G401.6 (cell line): ENCODE results near the gene LFNG.

Source experiments
- FAIRE-seq: peaks from 2 replicates; lab custom pipeline; 2012; peaks lifted over from hg19 to GRCh38; lab: Jason Lieb, UNC

Gene LFNG

DNA sequence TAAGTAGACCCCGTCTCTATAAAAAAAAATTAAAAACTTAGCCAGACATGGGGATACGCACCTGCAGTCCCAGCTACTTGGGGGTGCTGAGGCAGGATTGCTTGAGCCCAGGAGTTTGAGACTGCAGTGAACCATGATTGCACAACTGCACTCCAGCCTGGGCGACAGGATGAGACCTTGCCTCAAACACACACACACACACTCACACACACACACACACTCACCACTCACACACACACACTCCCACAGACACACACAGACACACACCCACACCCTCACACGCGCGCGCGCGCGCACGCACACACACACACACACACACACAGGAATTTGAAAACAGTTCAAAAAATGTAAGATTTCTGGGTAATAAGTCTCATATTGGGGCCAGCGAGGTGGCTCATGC lies 34.7 kb upstream of the LFNG start:
- FAIRE-seq: no peak

DNA sequence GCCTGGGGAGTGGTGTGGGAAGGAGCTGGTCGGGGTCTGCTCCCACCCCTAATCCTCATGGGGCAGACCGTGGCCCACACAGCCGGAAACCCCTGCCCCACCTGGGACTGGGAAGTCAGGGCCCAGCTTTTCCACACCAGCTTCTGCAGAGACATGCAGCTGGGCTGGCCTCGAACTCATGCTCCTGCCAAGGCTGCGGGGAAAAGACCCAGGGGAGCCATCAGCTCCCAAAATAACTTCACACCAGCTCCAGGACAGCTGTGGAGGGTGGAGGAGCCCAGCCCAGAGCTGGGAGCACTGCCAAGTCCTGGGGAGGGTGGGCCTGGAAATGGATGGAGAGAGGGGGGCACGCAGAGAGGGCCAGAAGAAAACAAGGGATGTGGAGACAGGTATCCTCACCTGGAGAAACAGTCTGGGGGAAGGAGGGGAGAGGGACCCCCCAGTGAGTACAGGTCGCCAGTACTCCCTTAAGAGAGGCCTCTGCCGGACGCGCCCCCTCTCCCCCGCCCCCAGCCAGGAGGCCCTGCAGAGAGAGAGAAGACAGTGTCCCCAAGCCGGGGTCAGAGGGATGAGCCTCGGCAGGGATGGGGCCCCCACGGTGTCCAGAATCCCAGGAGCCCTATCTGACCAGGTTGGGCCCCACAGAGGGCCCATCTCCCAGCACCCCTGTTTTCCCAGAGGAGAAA lies 31.8 kb upstream of the LFNG start:
- FAIRE-seq: no peak

DNA sequence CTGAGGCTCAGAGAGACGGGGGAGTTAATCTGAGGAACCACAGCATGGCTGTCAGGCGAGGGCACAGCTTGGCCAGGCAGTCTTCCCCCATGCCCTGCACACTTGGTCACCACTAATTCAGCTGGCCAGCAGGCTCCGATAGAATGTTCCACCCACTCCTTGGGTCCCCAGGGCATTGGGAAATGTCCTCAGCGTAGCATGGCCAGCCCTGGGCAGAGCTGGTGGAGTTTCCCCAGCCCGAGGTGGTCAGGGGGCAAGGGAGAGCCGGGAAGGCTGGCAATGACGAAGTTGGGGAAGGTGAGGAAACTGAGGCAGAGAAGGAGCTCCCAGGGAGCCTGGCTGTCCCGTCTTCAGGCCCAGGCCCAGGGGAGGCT lies 31.3 kb upstream of the LFNG start:
- no peak for FAIRE-seq

DNA sequence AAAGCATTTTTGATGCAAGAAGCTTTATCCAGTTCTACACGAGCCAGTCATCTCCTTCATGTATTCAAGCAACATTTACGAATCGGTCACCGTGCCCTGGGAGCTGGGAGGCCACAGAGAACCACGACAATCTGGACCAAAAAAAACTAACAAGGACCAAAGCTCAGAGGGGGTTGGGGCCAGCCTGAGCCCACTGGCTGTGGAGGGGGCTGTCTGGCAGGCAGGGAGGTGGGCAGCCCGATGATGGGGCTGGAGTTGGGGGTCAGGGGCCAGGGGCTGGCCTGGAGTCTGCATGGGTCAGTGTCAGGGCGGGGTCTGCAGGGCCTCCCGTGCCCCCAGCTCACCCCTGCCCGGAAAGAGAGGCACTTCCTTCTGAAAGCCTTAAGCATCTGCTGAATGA lies 30.9 kb upstream of the LFNG start:
- no peak for FAIRE-seq

DNA sequence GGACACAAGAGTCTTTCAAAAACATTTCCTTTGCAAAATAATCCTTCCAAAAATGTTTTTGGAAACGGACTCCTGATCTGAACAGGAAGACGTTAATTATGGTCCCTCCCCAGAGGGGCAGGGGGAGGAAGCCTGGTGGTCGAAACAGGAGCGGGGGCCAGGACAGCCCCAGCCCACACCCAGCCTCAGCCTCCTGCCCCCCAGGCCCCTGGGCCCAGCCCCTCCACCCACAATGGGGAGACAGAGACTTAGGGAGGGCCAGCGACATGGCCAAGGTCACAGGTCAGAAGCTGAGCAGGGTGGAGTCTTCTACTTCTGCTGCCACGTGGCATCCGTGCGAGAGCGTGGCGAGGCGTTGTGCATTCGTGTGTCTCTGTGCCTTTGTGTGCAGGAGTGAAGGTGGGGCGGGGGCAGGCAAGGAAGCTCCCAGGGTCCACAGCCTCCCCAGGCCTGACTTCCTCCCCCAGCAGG lies 29.4 kb upstream of the LFNG start:
- no peak for FAIRE-seq

DNA sequence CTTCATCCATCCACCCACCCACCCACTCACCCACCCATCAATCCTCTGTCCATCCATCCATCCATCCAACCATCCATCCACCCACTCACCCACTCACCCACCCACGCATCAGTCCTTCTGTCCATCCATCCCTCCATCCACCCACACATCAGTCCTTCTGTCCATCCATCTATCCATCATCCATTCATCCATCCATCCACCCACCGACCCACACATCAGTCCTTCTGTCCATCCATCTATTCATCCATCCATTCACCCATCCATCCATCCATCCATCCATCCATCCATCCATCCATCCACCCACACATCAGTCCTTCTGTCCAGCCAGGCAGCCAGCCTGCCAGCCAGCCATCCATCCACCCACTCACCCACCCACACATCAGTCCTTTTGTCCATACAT lies 27.5 kb upstream of the LFNG start:
- FAIRE-seq: no peak

DNA sequence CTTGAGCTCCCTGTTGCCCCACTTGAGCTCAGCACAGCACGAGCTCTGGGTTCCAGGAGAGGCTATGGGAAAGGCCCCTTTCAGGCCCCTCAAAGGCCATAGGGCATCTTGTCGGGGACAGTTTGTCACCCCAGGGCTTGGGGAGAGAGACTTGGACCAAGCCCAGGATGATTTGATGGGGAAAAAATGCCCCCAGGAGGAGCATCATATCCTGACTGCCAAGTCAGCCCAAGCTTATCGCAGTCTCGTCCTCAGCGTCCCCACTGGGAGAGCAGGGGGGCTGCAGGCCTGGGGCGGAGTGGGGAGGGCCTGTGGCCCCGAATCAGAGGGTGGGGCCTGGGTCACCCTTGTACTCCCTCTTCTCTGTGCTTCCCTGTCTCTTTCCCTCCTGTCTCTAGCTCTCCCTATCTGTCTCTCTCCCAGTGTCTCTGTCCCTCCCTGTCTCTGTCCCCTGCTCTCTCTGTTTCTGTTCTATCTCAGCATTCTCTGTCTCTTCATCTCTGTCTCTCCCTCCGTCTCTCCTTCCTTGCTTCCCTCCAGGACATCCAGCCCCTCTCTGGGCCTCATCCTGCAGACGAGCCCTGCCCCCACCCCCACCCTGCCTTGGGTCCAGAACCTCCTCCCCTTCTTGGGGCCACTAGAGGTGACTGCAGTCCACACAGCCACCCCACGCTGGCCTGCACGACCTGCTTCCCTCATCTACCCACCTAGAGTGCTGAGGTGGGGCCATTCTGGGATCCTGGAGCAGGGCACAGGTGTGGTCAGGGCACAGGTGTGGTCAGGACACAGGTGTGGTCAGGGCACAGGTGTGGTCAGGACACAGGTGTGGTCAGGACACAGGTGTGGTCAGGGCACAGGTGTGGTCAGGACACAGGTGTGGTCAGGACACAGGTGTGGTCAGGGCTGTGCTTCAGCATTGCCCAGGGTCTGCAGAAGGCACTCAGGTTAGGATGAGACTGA lies 26.1 kb upstream of the LFNG start:
- no peak for FAIRE-seq

DNA sequence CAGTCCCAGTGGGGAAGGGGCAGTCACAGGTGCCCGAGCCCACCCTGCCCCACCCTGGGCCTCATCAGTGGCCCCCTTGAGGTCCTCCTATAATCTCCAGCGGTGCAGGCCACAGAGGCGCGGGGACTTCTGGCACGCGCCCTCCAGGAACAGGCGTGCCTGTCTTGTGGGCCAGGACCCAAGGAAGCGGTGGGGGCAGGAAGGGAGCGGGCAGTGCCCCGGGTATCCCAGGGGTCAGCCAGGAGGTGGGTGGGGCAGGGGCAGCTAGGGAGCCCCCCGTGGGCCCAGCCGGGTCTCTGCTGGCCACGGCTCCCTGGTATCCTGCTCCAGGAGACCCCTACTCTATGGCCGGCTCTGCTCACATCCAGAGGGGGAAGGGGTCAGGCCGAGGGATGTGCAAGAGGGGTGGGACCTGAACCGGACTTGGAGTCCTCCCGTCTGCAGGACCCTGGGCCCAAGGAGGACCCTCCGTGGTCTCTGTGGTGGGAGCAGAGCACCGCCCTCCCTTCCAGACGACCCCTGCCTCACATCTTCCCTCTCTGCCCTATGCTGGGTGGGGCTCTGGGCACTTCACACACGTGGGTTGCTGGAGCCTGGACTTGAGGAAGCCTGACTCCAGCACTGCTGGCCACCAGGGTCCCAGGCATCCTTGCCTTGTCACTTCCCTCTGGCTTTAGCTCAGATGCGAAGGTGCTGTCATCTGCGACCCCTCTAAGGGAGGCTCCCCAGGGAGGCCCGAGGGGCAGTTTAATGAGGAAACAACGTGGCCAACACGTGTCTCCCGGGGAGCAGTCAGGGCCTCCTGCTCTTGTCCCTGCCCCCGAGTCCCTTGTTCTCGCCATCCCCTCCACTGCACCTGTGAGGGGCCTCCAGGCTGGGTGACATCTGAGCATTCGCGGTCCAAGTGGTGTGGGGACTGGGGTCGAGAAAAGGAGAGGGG lies 25.1 kb upstream of the LFNG start:
- no peak for FAIRE-seq

DNA sequence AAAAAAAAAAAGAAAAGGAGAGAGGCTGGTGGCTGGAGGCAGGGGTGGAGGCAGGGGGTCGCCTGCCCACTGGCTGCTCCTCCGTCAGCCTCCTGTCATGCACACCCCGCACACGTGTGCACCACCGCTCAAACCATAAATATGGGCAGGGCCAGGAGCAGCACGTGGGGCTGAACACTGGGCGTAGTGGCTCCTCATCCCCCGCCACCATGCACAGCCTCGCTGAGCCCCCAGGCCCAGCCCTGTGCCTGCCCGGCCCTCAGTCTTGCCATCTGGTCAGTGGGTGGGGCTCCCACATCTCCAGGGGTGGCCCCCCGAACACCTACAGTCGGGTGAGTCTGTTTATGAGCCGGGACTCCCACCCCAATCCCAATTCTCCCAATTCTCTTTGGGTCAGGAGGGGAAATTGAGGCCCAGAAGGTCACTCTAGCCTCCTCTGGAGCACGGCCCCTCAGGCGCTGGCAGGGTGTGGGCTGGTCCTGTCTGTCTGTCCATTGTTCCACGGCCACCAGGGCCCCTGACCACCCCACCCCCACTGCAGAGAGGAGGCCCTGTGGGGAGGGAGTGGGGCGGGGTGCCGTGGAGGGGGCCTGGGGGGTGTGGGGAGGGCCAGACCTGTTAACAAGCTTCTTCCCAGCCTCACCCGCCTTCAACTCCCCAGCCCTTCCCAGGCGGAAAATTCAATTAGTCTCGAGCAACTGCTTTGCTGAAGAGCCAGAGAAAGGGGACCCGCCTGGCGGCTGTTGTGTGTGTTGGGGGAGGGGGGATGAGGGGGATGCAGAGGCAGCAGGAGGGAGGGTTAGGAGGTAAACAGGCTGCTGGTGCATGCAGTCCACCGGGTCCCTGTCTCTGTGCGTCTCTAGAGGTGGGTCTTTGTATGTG lies 23.9 kb upstream of the LFNG start:
- no peak for FAIRE-seq

DNA sequence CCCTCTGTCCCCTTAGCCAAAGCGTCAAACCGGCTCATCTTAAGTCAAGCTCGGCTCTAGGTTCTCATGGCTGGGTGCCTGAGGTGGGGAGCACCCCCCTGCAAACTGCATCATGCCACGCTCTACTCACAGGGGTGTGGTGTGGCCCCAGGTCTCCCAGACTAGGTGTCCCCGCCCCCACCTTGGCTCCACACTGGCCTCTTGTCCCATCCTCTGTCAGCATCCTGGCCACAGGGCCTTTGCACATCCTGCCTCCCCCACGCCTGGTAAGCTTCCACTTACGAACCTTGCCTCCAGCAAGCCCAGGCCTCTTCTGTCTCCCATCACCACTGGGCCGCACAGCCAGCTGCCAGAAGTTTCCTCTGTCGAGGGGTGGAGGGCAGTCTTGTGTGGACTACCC lies 23.2 kb upstream of the LFNG start:
- FAIRE-seq: no peak

DNA sequence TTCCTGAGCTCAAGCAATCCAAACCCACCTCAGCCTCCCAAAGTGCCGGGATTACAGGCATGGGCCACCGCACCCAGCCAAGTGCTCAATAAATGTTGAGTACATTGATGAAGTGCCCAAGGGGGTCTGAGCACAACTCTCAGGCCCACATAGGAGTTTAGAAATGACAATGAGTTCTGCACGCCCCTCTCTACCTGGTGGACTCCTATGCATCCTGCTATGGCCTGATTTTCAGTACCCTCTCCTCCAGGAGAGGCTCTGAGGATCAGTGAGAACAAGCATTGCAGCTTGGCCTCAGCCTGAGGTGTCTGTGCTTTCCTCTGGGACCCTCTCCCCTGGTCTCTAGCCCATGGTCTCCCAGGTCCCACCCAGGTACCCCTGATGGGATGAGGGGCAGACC lies 22.5 kb upstream of the LFNG start:
- FAIRE-seq: no peak

DNA sequence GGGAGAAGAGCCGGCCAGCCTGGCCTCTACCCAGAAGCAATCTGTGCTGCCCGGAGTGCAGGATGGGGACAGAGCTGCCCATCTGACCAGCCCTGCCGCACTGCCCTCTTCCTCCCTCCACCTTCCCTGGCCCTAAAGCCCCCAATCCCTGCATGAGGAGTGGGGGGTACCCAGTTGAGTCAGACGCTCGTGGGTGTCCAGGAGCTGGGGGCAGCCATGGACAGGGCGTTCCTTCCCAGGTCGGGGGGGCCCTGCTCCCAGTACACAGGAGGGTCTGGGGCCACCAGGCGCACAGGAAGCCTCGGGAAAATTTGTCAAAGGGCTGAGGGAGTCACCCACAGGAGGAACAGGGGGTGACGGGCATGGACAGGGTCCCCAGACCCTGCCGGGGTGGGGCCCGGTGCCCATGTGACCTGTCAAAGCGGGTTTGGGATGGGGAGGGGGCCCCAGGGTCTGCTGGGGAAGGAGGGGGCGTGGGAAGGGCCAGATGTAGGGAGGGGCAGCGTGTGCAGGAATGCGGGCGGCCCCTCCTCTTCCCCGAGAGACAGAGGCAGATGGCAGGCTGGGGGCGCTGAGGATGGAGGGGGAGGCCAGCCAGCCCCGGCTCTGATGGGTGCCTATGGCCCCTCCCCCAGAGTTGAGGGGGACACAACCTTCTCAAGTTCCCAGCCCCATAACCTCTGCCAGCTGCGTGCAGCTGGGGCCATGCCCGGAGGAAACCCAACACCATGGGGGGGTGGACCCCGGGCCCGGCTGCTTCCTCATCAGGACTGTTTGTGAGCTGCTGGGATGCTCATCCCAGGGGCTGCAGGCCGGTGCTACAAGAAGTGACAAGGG lies 21.9 kb upstream of the LFNG start:
- no peak for FAIRE-seq

DNA sequence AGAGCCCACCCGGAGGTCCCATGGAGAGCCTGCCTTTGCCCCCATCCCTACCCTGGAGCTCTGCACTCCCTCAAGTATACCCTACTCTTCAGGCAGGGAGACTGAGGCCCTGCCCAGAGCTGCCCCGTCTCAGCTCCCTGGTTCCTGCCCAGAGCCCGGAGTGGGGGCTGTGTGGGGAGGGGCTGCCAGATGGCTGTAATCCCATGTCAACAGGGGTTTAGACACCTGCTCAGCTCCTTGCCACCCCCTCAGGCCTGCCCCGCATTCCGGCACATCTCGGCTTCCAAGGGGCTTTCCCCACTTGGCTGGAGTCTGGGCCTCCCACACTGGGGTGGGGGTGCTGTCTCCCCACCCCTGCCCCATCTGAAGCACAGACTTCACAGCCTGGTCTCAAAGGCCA lies 20.9 kb upstream of the LFNG start:
- no peak for FAIRE-seq

DNA sequence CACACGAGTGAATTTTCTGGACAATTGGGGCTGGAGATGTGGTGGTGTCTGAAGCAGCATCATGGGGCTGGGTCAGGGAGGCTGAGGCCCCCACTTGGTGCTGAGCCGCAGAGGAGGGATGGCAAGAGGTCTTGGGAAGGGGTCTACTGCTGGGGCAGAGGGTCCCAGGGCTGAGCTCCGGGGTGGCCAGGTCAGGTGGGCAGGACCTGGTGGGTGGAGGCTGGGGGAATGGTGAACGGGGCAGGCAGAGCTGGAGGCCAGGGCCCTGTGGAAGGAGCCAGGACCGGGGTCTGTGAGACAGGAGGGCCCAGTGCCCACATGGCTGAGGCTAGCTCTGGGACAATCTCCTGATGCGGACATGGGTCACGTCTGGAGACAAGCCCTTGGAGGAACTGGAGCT lies 20.4 kb upstream of the LFNG start:
- FAIRE-seq: no peak

DNA sequence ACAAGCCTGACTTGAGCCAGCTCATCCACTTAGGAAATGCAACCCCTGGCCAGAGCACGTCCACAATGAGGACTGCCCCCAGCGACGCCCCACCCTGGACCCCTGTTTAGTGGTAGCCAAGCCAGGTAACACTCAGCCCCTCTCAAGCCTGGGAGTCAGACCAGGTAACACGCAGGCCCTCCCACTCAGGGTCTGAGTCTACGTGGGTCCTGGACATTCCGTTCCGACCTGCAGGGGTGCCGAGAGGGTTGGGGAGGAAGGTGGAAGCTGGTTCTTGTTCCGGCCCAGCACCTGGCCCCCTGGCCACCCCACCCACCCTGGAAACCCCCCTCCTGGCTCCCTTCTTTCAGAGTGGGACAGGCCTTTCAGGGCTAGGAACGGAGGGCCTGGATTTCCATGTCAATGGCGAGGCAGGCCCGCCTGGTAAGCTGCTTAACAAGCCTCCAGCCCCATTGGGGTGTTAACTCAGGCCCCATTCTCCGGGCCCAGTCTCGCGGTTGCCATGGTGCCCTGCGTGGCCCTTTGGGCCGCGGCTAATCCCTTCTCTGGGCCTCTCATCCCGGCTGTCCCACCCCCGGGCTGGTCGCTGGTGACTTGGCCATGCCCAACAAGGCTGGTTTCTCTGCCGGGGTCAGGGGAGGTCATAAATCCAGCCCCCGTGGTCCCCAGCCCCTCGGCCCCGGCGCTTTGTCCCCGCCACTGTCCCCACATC lies 19.7 kb upstream of the LFNG start:
- FAIRE-seq: no peak

DNA sequence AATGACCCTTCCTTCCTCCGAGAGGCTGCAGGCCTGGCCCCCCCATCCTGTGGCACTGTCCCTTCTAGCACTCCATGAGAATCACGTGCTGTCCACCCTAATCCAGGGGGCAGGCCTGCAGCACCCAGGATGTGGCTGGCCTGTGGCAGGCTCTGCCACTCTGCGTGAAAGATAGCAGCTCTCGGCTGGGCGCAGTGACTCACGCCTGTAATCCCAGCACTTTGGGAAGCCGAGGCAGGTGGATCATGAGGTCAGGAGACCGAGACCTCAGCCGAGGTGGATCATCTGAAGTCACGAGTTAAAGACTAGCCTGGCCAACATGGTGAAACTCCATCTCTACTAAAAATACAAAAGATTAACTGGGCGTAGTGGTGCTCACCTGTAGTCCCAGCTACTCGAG lies 18.9 kb upstream of the LFNG start:
- FAIRE-seq: no peak

DNA sequence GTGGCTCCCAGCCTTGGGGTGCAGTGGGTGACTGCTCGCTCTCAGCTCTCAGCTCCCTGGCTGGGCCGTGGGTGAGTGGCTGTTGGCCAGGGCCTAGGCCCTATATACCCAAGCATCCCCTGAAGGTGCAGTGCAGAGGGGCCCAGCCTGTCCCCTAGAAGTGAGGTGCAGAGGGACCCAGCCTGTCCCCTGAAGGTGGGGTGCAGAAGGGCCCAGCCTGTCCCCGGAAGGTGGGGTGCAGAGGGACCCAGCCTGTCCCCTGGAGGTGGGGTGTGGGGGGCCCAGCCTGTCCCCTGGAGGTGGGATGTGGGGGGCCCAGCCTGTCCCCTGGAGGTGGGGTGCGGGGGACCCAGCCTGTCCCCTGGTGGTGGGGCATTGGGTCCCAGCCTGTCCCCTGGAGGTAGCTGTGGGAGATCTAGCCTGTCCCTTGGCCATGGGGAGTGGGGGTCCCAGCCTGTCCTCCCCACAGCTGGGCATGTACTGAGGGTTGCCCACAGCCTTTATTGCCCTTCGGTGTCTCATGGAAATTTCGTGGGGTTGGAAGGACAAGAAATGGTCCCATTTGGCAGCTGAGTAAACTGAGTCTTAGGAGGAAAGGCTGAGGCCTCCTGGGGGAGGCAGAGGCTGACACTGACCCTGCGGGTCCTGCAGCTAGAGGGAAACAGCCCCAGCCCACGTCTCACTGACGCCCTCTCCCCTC lies 17.5 kb upstream of the LFNG start:
- FAIRE-seq: no peak

DNA sequence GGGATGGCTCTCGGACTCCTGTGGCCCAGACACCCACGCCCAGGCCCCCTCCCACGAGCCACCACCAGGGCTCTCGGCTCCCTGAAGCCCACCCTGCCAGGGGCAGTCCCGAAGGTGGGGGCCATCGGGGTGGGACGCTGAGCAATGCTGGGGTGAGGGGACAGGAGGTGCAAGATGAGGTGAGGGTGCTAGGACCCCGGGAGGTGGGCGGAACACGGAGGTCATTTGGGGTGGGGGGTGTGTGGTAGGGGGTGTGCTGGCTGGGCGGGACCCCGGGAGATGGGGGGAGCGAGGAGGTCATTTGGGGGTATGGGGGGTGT lies 17.0 kb upstream of the LFNG start:
- no peak for FAIRE-seq
